Ishikawa (cell line): ENCODE data around the gene CDH13.

Source experiments
- CEBPB ChIP-seq: IDR thresholded peaks from 2 replicates; pipeline ENCODE4 v1.6.1; 2012
- CREB1 ChIP-seq: IDR thresholded peaks from 2 replicates; pipeline ENCODE4 v1.6.1; 2012; ENCODE audit warnings: low read depth
- EGR1 ChIP-seq: IDR thresholded peaks from 2 replicates; pipeline ENCODE4 v1.6.1; 2012
- EP300 ChIP-seq: IDR thresholded peaks from 2 replicates; pipeline ENCODE4 v1.6.1; 2012; ENCODE audit warnings: borderline replicate concordance
- FOXM1 ChIP-seq: IDR thresholded peaks from 2 replicates; pipeline ENCODE4 v1.6.1; 2012; ENCODE audit warnings: low read depth, borderline replicate concordance
- NFIC ChIP-seq: IDR thresholded peaks from 2 replicates; pipeline ENCODE4 v1.6.1; 2012
- RAD21 ChIP-seq: IDR thresholded peaks from 2 replicates; pipeline ENCODE4 v1.6.1; 2012; ENCODE audit warnings: low read depth
- TCF12 ChIP-seq: IDR thresholded peaks from 2 replicates; pipeline ENCODE4 v1.6.1; 2012; ENCODE audit warnings: low read depth
- TEAD4 ChIP-seq: IDR thresholded peaks from 2 replicates; pipeline ENCODE4 v1.6.1; 2012
- YY1 ChIP-seq: IDR thresholded peaks from 2 replicates; pipeline ENCODE4 v1.6.1; 2012; ENCODE audit warnings: low read depth
- TF ChIP-seq, protein P1 (sequence below): IDR thresholded peaks from 2 replicates; pipeline ENCODE4 v1.6.1; 2012
- TF ChIP-seq, protein P2 (sequence below): IDR thresholded peaks from 2 replicates; pipeline ENCODE4 v1.6.1; 2012; ENCODE audit warnings: low read depth, mild to moderate bottlenecking
- TF ChIP-seq, protein P3 (sequence below): IDR thresholded peaks from 2 replicates; pipeline ENCODE4 v1.6.1; 2012

DNA sequence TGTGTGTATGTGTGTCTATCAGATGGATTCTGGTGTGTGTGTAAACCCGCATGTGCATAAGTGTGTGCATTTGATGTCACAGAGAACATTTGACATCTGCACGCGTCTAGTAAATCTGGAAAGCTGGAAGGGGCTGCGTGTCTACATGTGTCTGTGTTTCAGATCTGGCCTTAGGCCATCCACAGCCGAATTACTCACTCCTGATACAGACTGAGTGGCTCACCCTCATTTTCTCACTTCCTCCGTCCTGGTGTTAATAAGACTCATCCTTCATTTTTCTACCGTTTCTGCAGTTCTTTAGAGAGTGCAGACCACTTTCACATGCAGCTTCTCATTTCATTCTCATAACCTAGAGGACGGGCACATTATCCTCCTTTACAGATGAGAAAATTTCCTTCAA lies 491.6 kb downstream of the CDH13 start:
- TF ChIP-seq, protein P1, sequence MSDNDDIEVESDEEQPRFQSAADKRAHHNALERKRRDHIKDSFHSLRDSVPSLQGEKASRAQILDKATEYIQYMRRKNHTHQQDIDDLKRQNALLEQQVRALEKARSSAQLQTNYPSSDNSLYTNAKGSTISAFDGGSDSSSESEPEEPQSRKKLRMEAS = no peak
- TF ChIP-seq YY1 (no peak), CEBPB (no peak), TEAD4 (no peak), RAD21 (no peak), CREB1 (no peak), FOXM1 (no peak), NFIC (no peak), EP300 (no peak), EGR1 (no peak), TCF12 (no peak)
- TF ChIP-seq, protein P2, sequence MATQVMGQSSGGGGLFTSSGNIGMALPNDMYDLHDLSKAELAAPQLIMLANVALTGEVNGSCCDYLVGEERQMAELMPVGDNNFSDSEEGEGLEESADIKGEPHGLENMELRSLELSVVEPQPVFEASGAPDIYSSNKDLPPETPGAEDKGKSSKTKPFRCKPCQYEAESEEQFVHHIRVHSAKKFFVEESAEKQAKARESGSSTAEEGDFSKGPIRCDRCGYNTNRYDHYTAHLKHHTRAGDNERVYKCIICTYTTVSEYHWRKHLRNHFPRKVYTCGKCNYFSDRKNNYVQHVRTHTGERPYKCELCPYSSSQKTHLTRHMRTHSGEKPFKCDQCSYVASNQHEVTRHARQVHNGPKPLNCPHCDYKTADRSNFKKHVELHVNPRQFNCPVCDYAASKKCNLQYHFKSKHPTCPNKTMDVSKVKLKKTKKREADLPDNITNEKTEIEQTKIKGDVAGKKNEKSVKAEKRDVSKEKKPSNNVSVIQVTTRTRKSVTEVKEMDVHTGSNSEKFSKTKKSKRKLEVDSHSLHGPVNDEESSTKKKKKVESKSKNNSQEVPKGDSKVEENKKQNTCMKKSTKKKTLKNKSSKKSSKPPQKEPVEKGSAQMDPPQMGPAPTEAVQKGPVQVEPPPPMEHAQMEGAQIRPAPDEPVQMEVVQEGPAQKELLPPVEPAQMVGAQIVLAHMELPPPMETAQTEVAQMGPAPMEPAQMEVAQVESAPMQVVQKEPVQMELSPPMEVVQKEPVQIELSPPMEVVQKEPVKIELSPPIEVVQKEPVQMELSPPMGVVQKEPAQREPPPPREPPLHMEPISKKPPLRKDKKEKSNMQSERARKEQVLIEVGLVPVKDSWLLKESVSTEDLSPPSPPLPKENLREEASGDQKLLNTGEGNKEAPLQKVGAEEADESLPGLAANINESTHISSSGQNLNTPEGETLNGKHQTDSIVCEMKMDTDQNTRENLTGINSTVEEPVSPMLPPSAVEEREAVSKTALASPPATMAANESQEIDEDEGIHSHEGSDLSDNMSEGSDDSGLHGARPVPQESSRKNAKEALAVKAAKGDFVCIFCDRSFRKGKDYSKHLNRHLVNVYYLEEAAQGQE = no peak
- TF ChIP-seq, protein P3, sequence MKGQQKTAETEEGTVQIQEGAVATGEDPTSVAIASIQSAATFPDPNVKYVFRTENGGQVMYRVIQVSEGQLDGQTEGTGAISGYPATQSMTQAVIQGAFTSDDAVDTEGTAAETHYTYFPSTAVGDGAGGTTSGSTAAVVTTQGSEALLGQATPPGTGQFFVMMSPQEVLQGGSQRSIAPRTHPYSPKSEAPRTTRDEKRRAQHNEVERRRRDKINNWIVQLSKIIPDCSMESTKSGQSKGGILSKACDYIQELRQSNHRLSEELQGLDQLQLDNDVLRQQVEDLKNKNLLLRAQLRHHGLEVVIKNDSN = no peak
